CD4-positive, CD25-positive, alpha-beta regulatory T cell (primary cell): ENCODE data around the gene CFAP92. TPM values are rescaled to one million over a fixed set of nuclear protein-coding genes. Genes with fewer than 3 reads are reported as not detected.
"Not testable (repeated sequence)": the region's sequence is repeated elsewhere in the genome, so short reads cannot be mapped to it uniquely, and the experiment has no call there.

Experiments
- ATAC-seq, 2 donors: fragments of 150-1000 bp; cut with Tn5 transposase; one replicate each; pipeline ENCODE4 v1.10.0; 2021; ENCODE audit warnings: low read depth in 2 of 2, moderate number of reproducible peaks in 2 of 2, moderate library complexity in 1 of 2
- DNase-seq, 3 donors: peaks; one replicate each; pipeline versions ENCODE4 v3.0.0 to v3.0.0-alpha.2; 2012 to 2022; ENCODE audit warnings: mixed read lengths in 1 of 3
- H3K27ac ChIP-seq: one replicate; pipeline ENCODE4 v1.7.0; 2013; ENCODE audit warnings: mild to moderate bottlenecking, low read length; ENCODE audit not compliant: insufficient read depth, poor library complexity, severe bottlenecking
- H3K27me3 ChIP-seq: one replicate; pipeline ENCODE4 v1.7.0; 2013; ENCODE audit warnings: low read length; ENCODE audit not compliant: control insufficient read depth, insufficient read depth
- H3K36me3 ChIP-seq: one replicate; pipeline ENCODE4 v1.7.0; 2013; ENCODE audit warnings: mild to moderate bottlenecking, low read length, moderate library complexity; ENCODE audit not compliant: control insufficient read depth, insufficient read depth
- H3K4me1 ChIP-seq: 2 replicates; pipeline ENCODE4 v1.7.0; 2013; ENCODE audit warnings: mild to moderate bottlenecking, low read length; ENCODE audit not compliant: insufficient read depth, control insufficient read depth, poor library complexity, severe bottlenecking
- H3K4me3 ChIP-seq: one replicate; pipeline ENCODE4 v1.7.0; 2013; ENCODE audit warnings: low read depth, mild to moderate bottlenecking, low read length, moderate library complexity
- H3K9me3 ChIP-seq, 2 experiments: 1 replicate in 1 of 2; 2 replicates in 1 of 2; pipeline ENCODE4 v1.7.0; 2013; ENCODE audit warnings: low read length in 2 of 2, mild to moderate bottlenecking in 1 of 2, moderate library complexity in 1 of 2; ENCODE audit not compliant: control insufficient read depth in 2 of 2
- H3K27ac Mint-ChIP-seq, 3 donors: one replicate each; pipeline ENCODE4 v1.8.0; 2020 to 2022; ENCODE audit warnings: mild to moderate bottlenecking in 3 of 3, mixed read lengths in 3 of 3, moderate library complexity in 2 of 3
- H3K27me3 Mint-ChIP-seq: one replicate; pipeline ENCODE4 v1.8.0; 2022; ENCODE audit warnings: mild to moderate bottlenecking, mixed read lengths
- H3K36me3 Mint-ChIP-seq: one replicate; pipeline ENCODE4 v1.8.0; 2020; ENCODE audit warnings: mixed read lengths
- H3K4me1 Mint-ChIP-seq, 4 donors: one replicate each; pipeline ENCODE4 v1.8.0; 2020 to 2022; ENCODE audit warnings: mixed read lengths in 4 of 4, mild to moderate bottlenecking in 1 of 4
- H3K4me3 Mint-ChIP-seq, 4 donors: one replicate each; pipeline ENCODE4 v1.8.0; 2020 to 2022; ENCODE audit warnings: mild to moderate bottlenecking in 4 of 4, mixed read lengths in 4 of 4, moderate library complexity in 3 of 4
- H3K9me3 Mint-ChIP-seq, 7 donors: one replicate each; pipeline ENCODE4 v1.8.0; 2020 to 2022; ENCODE audit warnings: mixed read lengths in 7 of 7, mild to moderate bottlenecking in 3 of 7, moderate library complexity in 2 of 7
- polyA plus RNA-seq, 4 donors: library from polyadenylated mRNA; unstranded; fragments of 300-500 nt; fragmentation: Illumina TruSeq; gene quantifications; one replicate each; pipeline ENCODE4 v1.2.3, GENCODE V29; 2021
- total RNA-seq: library from RNA; stranded (reverse); gene quantifications from one replicate; pipeline ENCODE4 v1.2.3, GENCODE V29; 2022

CFAP92 gene
- total and polyA plus RNA-seq, 5 donors from 2014 or later, result 0.28 TPM; not detected in 4

- ATAC-seq, result no peak
- DNase-seq, result no peak
- Histone ChIP-seq H3K27me3 (no peaks in the 10 kb centered on the region), H3K9me3 (no peaks in the 10 kb centered on the region), H3K4me3 (no peak overlapping the region), H3K4me1 (no peaks in the 10 kb centered on the region), H3K27ac (no peak overlapping the region), H3K36me3 (no peaks in the 10 kb centered on the region)
- Mint-ChIP-seq H3K36me3 (no peaks in the 10 kb centered on the region), H3K4me3 (no peak overlapping the region), H3K4me1 (no peaks in the 10 kb centered on the region), H3K27ac (peak overlapping the region in 2 of 3 donors; percentile 41 to 75), H3K27me3 (peaks cover 12% of the 10 kb centered on the region), H3K9me3 (no peaks in the 10 kb centered on the region)
These were observed 60.5 kb downstream of the CFAP92 start for GRCh38 chr3:128933213-128933921.

DNA sequence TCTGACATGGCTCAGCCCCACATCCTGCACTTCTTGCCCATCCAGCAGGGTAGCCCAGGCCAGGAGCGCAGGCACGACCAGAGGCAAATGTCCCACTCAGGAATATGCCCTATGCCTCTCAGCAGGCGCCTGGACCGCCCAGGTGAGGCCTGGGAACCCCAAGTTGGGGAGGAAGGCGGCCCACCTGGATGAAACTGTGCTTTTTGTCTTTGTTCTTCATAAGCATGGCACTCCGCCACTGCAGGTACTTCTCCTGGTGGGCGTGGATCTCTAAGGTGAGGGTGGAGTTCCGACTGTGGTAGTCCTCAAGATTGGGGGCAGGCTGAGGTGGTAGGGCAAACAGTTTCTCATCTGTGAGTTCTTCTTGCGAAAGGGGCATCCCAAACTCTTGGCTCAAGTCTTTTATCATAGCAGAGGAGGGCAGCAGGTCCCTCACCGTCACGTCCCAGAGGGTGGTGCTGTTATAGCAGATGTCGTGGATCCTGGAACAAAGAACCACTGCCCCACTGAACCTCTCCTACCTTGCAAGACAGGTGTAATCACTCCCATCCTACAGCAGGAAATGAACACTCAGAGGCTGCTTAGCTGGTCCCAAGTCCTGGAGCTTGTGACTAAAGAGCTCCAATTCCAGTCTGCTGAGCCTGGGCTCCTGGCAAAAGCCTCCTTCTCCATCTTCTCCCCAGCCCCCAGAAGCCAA, 61.2 kb downstream of the CFAP92 start:
- no peaks in the 10 kb centered on the region for H3K27me3 ChIP-seq
- no peak overlapping the region for H3K27ac ChIP-seq
- H3K36me3 Mint-ChIP-seq, result no peaks in the 10 kb centered on the region
- DNase-seq (no peak), ATAC-seq (no peak)
- H3K27ac Mint-ChIP-seq, result no peak overlapping the region
- no peaks in the 10 kb centered on the region for H3K4me1 ChIP-seq
- H3K4me3 Mint-ChIP-seq, result no peak overlapping the region
- no peaks in the 10 kb centered on the region for H3K9me3 Mint-ChIP-seq
- no peaks in the 10 kb centered on the region for H3K36me3 ChIP-seq
- no peaks in the 10 kb centered on the region for H3K9me3 ChIP-seq
- no peaks in the 10 kb centered on the region for H3K4me1 Mint-ChIP-seq
- H3K4me3 ChIP-seq, result no peak overlapping the region
- H3K27me3 Mint-ChIP-seq, result peaks cover 16% of the 10 kb centered on the region

DNA sequence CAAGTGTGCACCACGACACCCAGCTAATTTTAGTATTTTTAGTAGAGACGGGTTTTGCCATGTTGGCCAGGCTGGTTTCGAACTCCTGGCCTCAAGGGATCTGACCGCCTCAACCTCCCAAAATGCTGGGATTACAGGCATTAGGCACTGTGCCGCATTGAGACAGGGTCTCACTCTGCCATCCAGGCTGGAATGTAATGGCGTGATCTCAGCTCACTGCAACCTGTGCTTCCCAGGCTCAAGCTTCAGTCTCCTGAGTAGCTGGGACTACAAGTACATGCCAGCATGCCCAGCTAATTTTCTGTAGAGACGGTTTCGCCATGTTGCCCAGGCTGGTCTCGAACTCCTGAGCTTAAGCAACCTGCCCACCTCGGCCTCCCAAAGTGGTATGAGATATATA, 62.8 kb downstream of the CFAP92 start:
- peaks cover 11% of the 10 kb centered on the region for H3K27me3 Mint-ChIP-seq
- no peak for ATAC-seq
- Histone ChIP-seq H3K4me3 (no peak overlapping the region), H3K9me3 (no peaks in the 10 kb centered on the region), H3K27me3 (no peaks in the 10 kb centered on the region), H3K36me3 (no peaks in the 10 kb centered on the region), H3K27ac (no peak overlapping the region), H3K4me1 (no peaks in the 10 kb centered on the region)
- no peaks in the 10 kb centered on the region for H3K9me3 Mint-ChIP-seq
- H3K36me3 Mint-ChIP-seq, result no peaks in the 10 kb centered on the region
- no peaks in the 10 kb centered on the region for H3K4me1 Mint-ChIP-seq
- H3K4me3 Mint-ChIP-seq, result no peak overlapping the region
- DNase-seq, result no peak
- no peak overlapping the region for H3K27ac Mint-ChIP-seq

DNA sequence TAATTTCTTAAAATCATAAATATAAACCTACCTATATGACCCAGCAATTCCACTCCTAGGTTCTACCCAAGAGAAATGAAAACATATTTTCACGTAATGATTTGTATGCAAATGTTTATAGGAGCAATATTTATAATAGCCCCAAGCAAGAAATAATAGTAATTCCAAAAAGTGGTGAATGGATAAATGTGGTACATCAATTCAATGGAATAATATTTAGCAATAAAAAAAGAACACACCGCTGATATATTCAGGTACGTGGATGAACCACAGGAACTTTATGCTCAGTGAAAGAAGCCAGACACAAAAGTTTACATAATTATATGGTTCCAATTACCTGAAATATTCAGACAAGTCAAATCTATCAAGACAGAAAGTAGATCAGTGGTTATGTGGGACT, 64.5 kb downstream of the CFAP92 start:
- H3K36me3 Mint-ChIP-seq, result no peaks in the 10 kb centered on the region
- peaks cover 0 to 3% (median 0%) of the 10 kb centered on the region in 7 donors for H3K9me3 Mint-ChIP-seq
- no peaks in the 10 kb centered on the region for H3K36me3 ChIP-seq
- no peak overlapping the region for H3K4me3 ChIP-seq
- H3K27me3 ChIP-seq, result no peaks in the 10 kb centered on the region
- no peak for DNase-seq
- H3K4me1 Mint-ChIP-seq, result peaks cover 0 to 9% (median 3%) of the 10 kb centered on the region in 4 donors
- no peaks in the 10 kb centered on the region for H3K4me1 ChIP-seq
- peaks cover 7% of the 10 kb centered on the region for H3K27me3 Mint-ChIP-seq
- H3K27ac Mint-ChIP-seq, result no peak overlapping the region
- H3K27ac ChIP-seq, result no peak overlapping the region
- ATAC-seq, result no peak
- no peaks in the 10 kb centered on the region for H3K9me3 ChIP-seq
- no peak overlapping the region for H3K4me3 Mint-ChIP-seq

DNA sequence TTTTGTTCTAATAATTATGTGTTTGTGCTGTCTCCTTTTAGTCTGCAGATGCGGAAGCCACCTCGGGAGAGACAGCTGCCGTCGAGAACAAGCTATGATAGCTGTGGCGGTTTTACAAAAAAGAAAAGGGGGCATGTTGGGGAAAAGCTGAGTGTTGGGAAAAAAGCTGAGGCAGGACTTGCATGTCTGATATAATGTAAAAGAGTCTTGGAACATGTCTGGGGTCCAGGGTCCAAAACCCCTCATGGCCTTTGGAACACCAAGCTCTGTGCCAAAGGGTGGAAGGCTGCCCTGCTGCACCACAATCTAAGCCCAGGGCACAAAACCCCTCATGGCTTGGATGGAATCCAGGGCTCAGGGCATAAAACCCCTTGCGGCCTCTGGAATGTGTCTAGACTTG, 69.9 kb downstream of the CFAP92 start:
- Mint-ChIP-seq H3K27ac (peak overlapping the region; percentile 83 to 96 (median 93)), H3K4me3 (peak overlapping the region; percentile 71 to 92 (median 84)), H3K4me1 (peaks cover 22 to 45% (median 27%) of the 10 kb centered on the region in 4 donors)
- Histone ChIP-seq H3K4me3 (peak overlapping the region; percentile 87), H3K4me1 (peaks cover 18% of the 10 kb centered on the region)
- not testable (repeated sequence) for H3K9me3 Mint-ChIP-seq, H3K27me3 Mint-ChIP-seq, H3K27ac ChIP-seq, ATAC-seq, DNase-seq, H3K27me3 ChIP-seq, H3K36me3 Mint-ChIP-seq, H3K9me3 ChIP-seq, H3K36me3 ChIP-seq

- Histone ChIP-seq H3K9me3 (no peaks in the 10 kb centered on the region), H3K27me3 (no peaks in the 10 kb centered on the region), H3K27ac (peak overlapping the region; percentile 69), H3K4me3 (peak overlapping the region; percentile 87), H3K36me3 (peaks cover 3% of the 10 kb centered on the region), H3K4me1 (peaks cover 18% of the 10 kb centered on the region)
- Mint-ChIP-seq H3K4me1 (peaks cover 22 to 45% (median 27%) of the 10 kb centered on the region in 4 donors), H3K27me3 (peaks cover 4% of the 10 kb centered on the region), H3K9me3 (peaks cover 0 to 4% (median 0%) of the 10 kb centered on the region in 7 donors), H3K36me3 (peaks cover 7% of the 10 kb centered on the region), H3K4me3 (peak overlapping the region; percentile 71 to 92 (median 84)), H3K27ac (peak overlapping the region; percentile 83 to 96 (median 93))
- peak; percentile 46 to 52 for ATAC-seq
- DNase-seq, result peak in 2 of 3 donors; percentile 46 to 58
These were observed 70.3 kb downstream of the CFAP92 start for GRCh38 chr3:128923576-128923975.

GRCh38 chr3:128922804-128923459, 70.9 kb downstream of the CFAP92 start:
- H3K27ac ChIP-seq, result peak overlapping the region; percentile 69
- peaks cover 18% of the 10 kb centered on the region for H3K4me1 ChIP-seq
- Mint-ChIP-seq H3K4me3 (peak overlapping the region; percentile 71 to 92 (median 84)), H3K9me3 (peaks cover 0 to 4% (median 0%) of the 10 kb centered on the region in 7 donors), H3K4me1 (peaks cover 22 to 45% (median 27%) of the 10 kb centered on the region in 4 donors), H3K27me3 (peaks cover under 1% of the 10 kb centered on the region), H3K27ac (peak overlapping the region; percentile 83 to 96 (median 93)), H3K36me3 (peaks cover 11% of the 10 kb centered on the region)
- ATAC-seq (peak; percentile 44 to 72), DNase-seq (peak; percentile 16 to 80 (median 63))
- peak overlapping the region; percentile 87 for H3K4me3 ChIP-seq
- H3K27me3 ChIP-seq, result no peaks in the 10 kb centered on the region
- H3K36me3 ChIP-seq, result peaks cover 3% of the 10 kb centered on the region
- no peaks in the 10 kb centered on the region for H3K9me3 ChIP-seq
